CD4-positive, alpha-beta T cell treated with Interleukin-2 at 100 ng/mL for 4 hours (primary cell): ENCODE data around the gene PTPN1.
A peak's percentile ranks its signal among the peaks of the same experiment; 100 is the strongest.
"Not testable (repeated sequence)": the region's sequence is repeated elsewhere in the genome, so short reads cannot be mapped to it uniquely, and the experiment has no call there.

ENCODE experiments used
- DNase-seq: peaks from one replicate; pipeline ENCODE4 v3.0.0-alpha.2; 2020; ENCODE audit warnings: low spot score

The PTPN1 gene

DNA sequence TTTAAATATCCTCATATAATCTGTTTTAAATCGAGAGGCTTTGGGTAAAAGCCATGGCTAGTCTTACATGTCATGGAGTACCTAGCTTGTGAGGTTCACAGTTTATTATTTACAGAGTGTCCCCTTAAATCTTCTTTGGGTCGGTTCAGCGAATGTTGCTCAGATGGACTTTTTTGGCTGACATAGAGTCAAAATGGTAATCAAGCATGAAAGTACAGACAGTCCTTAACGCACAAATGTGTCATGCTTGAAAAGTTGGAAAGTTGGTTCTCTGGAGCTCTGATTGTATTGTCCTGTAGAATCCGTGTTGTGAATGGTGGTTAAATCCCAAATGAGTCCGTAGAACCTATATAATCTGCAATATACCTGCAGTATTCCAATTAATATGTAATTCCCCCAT, 22.0 kb downstream of the PTPN1 start:
- no peak for DNase-seq

DNA sequence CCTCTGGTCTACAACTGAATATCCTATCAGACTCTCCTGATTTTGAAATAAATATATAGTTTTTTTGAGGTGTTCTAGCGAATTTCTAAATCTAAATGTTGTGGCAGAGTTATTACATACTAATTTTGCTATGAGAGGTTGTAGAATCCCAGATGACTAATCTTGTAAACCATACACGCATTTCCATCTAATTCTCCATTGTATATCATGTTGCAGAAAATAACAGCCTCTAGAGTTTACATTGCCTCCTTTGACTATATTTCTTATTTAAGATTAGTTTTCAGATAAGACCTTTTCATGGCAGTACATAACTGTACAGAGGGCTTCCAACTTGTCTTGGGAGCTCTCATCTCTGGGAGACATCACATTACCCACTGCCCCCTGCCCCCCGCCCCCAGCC, 22.9 kb downstream of the PTPN1 start:
- DNase-seq = no peak

DNA sequence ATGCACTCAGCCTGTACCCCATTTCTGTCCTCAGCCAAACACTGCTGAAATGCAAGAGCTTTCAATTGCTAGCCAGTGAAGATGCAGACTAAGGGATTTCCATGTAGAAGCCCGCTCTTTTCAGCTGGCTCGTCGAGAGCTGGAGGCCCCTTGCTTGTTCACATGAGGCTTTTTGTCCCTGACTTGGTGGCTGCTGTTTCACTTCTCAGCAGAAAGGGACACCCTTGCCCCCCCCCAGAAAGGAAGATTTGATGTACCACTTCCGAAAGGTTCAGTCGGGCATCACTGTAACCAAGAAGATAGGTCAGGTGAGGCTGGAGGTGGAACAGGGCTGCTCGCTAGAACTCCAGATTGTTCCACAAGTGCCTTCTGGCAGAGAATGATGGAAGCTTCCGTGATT, 23.3 kb downstream of the PTPN1 start:
- no peak for DNase-seq

DNA sequence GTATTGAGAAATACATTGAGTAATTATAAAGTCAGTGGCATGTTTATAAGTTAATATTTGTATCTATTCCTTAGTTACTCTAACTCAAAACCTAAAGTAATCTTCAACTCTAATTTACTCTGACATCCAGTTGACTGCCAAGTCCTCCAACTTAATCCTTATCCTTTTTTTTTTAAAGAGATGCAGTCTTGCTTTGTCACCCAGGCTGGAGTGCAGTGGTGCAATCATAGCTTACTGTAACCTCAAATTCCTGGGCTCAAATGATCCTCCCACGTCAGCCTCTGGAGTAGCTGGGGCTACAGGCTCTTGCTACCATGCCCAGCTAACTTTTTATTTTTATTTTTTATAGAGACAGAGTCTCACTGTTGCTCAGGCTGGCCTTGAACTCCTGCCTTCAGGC, 24.4 kb downstream of the PTPN1 start:
- DNase-seq = no peak

DNA sequence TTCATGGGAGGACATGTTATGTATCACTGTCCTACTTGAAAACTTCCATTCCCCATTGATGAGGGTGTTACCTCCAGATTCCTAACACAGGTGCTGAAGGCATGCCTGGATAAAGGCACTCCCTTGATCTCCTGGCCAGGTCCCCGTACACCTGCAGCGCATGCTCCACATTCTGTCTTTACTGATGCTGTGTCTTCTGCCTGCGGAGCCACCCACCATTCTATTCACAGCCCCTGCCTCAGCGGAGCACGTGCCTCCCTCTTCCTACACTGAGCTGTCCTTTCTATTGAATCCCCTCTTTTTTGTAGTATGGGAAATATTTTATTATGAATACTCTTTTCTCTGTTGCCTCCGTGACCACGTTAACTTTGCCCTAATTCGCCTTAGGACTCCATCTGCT, 25.0 kb downstream of the PTPN1 start:
- no peak for DNase-seq

DNA sequence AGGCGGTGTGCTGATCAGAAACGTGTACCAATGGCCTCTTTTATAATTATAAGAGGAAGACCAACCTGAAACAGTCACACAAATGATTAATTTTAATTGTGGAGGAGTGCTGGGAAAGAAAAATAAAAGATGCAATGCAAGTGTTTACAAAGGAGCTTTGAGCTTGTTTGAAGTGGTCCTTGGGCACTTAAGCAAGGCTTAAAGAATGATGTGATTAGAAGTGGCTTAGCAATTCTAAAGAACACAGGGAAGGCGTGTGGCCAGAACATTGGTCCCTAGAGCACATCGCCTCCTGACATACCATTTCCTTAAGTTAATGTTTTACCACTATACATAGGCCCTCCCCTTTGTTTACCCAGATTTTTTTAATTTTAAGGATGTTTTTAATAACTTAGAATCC, 26.1 kb downstream of the PTPN1 start:
- DNase-seq = no peak

DNA sequence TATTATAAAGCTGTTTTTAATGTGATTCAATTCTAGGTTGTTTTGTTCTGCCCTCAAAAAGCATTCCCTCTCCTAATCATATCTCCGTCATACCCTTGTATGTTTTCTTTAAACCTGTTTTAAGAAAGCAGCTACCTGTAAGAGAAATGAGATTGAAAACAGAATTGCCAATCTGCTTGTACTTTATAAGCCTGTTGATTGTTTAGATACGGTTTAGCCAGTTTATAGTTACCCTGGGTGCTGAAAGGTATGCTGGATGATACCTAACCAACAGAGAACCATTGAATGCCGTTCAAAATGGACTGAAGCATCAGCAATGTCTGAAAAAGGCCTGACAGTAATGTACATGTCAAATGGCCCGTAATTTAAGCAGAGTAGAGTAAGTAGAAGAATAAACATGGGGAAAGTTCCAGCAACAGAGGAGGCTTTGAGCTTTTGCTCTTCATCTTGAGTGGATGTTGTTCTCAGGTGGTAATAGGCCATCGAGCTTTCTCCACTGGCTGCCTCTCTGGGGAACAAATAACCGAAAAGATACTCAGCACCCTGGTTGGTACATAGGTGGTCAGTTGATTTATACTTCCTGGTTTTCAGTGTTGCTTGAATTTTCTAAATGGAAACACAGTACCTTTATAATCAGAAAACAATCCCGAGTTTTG, 27.5 kb downstream of the PTPN1 start:
- no peak for DNase-seq

DNA sequence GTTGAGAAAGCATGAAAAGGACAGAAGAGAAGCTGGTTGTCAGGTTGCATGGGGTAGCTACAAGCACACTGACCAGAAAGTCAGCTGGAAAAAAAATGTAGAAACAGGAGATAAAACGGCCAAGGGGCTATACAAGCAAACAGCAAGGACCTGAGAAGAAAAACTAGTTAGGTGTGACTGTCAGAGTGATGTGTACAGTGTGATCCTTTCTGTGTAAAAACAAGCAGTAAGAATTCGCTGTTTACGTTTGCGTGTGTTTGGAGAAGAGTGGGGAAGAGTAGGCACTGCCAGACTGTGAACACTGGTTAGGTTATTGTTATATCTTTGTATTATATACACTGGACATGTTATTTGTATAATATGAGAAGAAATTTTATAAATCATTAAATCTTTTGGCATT, 28.1 kb downstream of the PTPN1 start:
- no peak for DNase-seq

DNA sequence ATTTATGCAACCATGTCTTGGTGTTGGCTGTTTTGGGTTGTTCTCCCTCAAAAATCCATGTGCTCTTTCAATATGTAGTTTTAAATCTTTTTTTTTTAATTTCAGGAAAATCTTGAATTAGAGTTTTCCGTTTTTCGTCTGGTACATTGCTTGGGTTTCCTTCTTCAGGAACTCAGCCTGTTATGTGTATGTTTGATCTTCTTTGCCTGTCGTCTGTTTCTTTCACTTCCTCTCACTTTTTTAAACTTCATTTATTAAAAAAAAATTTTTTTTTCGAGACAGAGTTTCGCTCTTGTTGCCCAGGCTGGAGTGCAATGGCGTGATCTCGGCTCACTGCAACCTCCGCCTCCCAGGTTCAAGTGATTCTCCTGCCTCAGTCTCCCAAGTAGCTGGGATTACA, 29.6 kb downstream of the PTPN1 start:
- DNase-seq = not testable (repeated sequence)

DNA sequence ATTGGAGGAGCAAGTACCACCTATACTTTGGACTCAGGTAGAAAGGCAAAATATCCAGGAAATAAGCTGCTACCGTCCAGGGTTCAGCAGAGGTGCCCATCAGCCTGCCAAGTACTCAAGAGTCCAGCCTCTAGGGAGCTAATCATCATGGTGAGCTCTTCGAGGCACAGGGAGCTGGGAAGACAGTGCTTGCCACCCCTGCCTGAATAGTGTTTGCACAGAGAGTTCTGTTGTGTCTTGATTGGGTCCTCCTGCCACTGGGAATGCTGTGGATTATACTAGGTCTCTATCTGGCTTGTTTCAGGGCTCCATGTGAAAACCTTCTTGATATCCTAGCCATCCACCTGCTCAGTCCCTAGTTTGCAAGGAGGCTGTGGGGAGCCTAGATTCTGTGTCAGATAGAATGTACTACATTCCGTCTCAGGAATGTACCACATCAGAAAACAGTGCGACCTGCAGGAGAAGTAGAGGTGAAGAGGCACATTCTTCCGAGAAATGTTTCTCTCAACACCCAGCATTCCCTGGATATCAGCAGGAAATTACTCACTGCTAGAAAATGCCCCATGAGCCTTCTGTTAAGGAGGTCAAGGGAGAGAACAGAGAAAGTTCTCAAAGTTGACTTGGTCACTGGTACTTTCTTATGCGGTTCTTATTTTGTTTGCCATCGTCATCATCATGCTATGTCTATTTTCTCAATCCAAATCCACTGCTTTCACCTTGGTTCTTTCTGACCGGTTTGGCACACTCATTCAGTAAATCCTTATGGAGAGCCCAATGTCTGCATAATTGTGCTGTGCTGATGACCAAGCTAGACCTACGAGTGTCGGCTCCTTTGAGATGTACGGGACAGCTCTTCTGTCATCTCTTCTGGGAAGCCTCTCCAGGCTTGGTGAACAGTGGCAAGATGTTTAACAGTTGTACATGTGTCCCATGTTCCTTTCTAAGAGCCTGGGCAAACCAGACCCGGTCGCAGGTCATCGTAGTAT, 30.7 kb downstream of the PTPN1 start:
- no peak for DNase-seq

DNA sequence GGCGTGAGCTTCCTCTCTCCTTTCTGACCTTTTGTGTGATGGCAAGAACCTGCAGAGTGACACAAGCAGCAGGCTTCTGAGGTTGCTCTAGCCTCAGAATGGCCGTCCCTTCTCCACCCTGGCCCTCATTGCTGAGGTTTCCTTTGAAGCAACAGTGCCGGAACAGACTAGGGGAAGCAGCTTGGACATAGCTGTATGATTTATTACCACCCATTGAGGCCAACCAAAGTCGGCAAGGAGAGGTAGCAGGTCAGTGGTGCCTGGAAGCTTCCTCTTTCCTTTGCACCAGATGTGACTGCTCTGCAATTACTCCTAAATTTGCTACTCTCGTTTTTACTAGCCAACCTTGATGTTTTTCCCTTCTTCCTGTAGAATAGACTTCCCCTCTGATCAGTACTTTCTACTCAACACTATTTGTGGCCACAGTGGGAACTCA, 31.4 kb downstream of the PTPN1 start:
- DNase-seq = no peak

DNA sequence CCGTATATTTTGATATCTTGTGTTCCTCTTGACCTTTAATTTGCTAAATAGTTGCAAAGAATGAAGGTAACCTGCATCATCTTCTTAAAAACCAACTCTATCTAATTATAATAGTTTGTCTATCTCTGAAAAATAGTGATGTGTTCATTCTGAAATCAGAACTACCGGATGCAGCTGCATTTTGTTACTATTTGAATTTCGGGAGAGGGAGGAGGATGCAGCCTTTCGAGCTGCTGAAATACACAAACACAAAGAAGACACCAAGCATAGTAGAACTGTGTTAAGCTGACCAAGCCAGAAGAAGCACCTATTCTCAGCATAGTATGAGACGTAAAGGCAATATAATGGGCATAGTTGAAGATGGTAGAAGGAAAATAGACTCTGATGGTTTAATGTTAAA, 33.1 kb downstream of the PTPN1 start:
- DNase-seq = no peak

DNA sequence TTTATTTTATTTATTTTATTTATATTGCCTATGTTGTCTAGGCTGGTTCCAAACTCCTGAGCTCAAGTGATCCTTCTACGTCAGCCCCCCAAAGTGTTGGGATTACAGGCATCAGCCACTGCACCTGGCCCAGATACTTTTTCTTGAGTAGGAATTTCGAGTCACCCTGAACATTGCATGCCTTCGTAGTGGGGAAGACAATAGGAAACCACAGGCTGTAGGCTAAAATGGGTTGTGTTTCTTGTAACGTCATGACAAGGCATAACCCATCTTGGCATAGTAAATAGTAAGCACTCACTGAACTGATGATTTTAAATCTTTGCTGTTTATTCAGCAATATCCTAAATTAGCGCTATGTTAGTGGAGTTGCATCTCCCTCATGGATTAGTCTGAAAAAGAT, 34.9 kb downstream of the PTPN1 start:
- no peak for DNase-seq

DNA sequence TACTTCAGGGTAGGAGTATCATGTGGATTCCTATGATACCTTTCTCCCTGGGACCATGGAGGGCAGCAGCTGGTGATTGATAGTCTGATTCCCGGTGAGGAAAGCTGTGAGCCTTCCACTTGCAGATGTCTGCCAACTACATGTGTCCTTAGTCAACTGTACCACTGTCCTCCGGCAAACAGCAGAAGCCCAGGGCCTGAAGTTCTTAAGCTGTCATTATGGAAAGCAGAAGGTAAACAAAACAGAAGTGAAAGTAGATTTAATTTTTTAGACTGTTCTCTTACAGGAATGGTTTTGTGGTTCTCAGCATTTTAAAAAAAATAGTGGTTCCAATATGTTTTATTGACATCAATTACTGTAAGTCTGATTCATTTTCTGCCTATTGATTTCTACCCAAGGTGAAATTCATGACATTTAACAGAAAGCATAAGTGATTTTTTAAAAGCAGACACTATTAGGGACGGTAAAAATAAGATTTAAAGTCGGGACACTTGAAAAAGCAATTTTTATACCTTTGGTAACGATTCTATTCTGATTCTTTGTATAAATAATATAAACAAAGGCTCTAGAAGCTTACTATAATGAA, 36.6 kb downstream of the PTPN1 start:
- peak; percentile 45 for DNase-seq

DNA sequence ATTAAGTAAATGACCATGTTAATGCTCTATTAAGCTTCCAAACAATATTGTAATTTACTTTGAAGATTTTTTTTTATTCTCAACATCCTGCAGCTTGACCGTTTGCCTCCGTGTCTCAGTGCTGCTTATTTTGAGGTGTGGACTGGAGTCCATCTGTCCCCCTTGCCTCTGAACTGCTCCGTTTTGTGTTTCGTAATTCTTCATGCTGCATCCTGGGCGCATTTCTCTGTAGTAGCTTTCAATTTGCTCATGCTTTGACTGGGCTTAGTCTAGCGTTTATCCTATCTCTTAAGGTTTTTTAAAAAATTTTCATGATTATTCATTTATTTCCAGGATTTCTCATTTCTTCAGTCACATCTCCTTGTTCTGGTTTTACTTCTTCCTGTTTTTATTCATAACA, 37.8 kb downstream of the PTPN1 start:
- no peak for DNase-seq

DNA sequence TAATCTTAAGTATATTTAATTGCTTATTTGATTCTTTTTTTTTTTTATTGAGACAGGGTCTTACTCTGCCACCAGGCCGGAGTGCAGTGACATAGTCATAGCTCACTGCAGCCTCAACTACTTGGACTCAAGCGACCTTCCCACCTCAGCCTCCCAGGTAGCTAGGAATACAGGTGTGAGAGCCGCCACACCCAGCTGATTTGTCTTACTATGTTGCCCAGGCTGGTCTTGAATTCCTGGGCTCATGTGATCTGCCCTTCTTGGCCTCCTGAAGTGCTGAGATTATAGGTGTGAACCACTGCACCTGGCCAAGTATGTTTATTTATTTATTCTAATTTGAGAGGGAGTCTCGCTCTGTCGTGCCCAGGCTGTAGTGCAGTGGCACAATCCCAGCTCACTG, 38.2 kb downstream of the PTPN1 start:
- no peak for DNase-seq

DNA sequence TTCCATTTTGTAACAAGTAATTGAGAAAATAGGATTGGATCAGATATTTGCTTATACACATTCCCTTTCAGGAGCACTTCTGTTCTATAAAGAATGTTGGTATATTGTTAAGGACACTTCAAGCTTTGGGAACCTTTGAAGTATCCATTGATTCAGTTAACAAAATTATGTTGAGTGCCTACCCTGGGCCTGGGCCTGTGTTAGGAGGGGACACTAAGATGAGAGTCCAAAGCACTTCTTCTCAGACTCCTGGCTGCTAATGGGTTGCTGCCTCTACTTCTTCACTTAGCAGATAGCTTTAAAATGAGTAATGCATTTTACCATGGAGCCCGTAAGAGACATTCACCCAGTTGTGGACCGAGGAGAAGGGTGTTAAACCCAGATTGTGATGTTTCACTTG, 40.3 kb downstream of the PTPN1 start:
- DNase-seq = no peak

DNA sequence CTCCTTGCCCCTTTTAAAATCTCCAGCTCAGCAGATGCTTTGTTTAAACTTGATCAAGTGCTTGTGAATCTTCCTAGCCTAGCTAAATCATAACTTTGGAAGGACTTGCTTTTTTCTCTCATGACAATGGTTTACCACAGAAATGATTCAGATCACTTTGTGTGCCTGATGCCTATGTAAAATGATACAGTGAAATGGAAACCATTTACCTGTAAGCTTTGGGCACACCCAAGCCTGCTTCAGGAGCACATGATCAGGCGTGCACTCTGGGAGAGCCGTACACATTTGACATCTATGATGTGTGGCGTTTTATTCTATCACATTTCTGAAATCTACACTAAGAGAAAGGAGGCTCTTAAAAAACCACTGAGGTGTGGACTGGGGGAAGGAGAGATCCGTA, 41.1 kb downstream of the PTPN1 start:
- DNase-seq = peak; percentile 33

DNA sequence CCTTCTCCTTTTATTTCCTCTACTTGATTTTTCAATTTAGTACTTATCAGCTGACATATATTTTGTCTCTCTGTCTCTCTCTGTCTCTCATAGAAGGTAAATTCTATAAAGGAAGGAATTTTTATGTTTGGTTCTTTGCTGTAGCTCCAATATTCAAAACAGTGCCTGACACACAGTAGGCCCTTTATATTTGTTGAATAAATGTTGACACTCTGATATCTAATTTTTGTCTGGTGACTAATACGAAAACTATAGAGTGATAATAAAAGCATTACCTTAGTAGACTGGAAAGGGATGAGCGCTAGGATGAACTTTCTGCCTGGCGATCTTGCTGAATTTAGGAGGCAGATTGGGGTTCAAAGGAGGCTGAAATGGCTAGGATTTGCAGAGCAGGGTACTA, 42.8 kb downstream of the PTPN1 start:
- no peak for DNase-seq

DNA sequence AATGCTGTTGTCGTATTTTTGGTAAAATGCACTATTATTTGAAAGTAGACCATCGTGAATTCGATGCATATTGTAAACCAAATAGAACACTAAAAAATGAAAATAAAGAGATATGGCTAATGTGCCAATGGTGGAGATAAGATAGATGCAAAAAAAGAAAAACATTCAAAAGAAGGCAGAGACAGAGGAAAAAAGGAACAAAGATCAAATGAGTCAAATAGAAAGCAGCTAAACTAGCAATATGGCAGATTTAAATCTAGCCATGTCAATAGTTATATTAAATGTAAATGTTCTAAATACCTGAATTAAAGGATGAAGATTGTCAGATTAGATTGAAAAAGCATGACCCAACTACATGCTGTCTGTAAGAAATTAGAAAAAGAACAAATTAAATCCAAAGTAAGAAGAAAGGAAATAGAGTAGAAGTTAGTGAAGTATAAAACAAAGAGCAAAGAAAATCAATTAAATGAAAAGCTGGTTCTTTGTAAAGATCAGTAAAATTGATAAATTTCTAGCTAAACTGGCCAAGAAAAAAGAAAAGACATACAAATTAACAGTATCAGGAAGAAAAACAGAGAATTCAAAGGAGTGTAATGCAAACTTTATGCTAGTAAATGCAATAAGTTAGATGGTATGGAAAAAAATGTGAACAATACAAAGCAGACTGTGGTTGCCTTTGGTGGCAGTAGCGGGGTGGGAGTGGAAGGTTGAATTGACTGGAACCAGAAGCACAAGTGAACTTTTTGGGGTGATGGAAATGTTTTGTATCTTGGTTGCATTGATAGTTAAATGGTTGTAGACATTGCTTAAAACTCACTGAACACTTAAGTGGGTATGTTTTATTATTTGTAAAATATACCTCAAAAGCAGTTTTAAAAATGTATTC, 44.8 kb downstream of the PTPN1 start:
- no peak for DNase-seq

DNA sequence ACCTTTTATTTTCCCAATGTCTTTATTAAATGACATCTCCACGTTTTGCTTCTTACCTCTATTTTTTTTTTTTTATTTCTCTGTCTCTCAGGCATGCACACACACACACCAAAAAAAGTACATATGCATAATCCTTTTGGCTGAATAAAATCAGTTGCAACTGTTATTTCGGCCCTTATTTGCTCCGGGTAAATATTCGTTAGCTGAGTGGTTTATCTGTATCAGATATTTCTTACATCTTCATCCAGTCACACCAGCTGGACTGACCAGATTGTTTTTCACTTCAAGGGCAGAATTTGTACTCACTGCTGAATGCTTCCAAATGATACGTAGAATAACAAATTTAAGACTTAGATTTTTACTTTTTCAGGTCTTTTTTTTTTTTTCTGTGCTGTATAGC, 45.5 kb downstream of the PTPN1 start:
- no peak for DNase-seq

DNA sequence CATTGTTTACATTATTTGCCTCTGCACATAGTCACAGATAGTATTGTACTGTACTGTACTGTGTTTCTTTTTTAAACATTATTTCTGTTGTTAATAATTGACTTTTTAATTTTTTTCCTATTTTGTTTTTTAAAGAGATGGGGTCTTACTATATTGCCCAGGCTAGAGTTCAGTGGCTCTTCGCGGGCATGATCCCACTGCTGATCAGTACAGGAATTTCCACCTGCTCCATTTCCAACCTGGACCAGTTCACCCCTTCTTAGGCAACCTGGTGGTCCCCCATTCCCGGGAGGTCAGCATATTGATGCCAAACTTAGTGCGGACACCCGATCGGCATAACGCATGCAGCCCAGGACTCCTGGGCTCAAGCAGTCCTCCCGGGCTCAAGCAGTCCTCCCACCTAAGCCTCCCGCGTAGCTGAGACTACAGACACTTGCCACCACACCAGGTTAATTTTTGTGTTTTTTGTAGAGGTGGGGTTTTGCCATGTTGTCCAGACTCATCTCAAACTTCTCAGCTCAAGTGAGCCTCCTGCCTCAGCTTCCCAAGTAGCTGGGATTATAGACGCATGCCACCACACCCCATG, 47.5 kb downstream of the PTPN1 start:
- DNase-seq = no peak
